Activated CD8-positive, alpha-beta memory T cell treated with anti-CD3 and anti-CD28 coated beads, Interleukin-2, amount 50 U/mL, for 1 hour (primary cell): ENCODE results near the gene SLC24A3.
"Not testable (repeated sequence)": the region's sequence is repeated elsewhere in the genome, so short reads cannot be mapped to it uniquely, and the experiment has no call there.

Source experiments
- DNase-seq: peaks from one replicate; pipeline ENCODE4 v3.0.0-alpha.2; 2020; ENCODE audit errors: extremely low read depth

The SLC24A3 gene

DNA sequence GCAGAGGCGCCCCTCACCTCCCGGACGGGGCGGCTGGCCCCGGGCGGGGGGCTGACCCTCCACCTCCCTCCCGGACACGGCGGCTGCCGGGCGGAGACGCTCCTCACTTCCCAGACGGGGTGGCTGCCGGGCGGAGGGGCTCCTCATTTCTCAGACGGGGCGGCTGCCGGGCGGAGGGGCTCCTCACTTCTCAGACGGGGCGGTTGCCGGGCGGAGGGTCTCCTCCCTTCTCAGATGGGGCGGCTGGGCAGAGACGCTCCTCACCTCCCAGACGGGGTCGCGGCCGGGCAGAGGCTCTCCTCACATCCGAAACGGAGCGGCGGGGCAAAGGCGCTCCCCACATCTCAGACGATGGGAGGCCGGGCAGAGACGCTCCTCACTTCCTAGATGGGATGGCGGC is 466.1 kb downstream of the SLC24A3 start:
- not testable (repeated sequence) for DNase-seq

DNA sequence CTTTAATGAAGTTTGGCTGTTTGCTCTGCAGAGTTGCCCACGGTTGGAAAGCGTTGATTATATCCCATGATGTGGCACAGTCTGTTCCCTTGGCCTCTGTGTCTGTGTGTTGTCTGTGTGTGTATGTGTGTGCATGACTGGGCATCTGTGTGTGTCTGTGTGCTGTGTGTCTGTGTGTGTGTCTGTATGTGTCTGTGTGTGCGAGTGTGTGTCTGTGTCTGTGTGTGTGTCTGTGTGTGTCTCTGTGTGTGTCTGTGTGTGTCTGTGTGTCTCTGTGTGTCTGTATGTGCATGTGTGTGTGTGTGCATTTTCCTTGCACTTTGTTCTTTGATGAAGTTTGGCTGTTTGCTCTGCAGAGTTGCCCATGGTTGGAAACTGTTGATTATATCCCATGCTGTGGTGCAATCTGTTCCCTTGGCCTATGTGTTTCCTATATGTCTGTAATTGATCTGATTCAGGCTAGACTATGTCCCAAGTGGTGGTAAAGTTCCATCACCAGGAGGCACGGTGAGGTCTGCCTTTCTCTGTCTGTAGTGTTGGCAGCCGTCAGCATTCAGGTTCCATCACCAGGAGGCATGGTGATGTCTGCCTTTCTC is 467.6 kb downstream of the SLC24A3 start:
- DNase-seq, result no peak

DNA sequence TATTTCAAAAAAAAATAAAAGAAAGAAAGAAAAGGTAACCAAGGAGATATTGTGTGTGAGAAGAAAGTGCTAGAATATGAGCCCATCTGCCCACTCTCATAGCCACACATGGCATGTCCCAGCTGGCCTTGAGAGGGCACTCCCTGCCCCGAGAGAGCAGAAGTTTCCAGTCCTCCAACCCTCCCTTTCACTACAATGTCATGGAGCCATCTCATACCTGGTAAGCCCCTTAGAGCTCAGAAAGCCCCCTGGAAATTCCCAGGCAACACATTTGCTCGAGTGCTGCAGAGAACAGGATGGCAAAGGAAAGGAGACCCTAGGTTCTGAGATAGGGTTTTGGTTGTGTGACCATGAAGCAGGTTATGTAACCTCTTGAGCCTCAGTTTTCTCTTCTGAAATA is 469.8 kb downstream of the SLC24A3 start:
- no peak for DNase-seq

DNA sequence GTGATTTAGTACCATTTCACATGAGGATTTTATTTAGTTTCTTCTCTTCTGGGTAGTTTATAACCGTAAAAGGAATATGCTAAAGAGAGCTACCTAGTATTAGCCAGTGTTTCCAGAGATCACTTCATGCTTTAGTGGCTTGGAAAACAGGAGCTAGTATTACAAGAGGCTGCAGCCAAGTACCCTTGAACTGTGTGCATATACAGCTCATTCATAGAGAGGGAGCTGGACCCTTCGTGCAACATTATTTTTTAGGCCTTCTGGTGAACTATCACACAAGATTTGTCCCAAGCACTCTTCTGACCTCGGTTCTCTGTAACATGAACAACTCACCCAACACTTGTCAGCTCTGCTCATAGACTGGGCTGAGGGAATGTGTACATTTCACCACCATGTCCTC is 470.7 kb downstream of the SLC24A3 start:
- DNase-seq, result no peak

DNA sequence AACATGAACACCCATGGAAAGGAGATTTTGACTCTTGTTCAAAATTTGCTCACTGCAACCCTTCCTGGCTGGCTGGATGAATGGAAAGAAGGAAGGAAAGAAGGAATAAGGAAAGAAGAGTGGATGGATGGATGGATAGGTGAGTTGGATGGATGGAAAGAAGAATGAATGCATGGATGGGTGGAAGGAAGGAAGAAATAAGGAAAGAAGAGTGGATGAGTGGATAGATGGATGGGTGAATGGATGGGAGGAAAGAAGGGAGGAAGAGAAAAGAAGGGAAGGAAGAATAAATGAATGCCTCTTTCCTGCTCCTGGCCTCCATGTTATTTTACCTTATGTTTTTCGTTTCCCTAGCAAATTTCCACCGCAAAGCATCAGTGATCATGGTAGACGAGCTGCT is 471.4 kb downstream of the SLC24A3 start:
- DNase-seq, result no peak

- DNase-seq, result no peak
Observed at GRCh38 chr20:19688031-19688806, 475.8 kb downstream of the SLC24A3 start.

DNA sequence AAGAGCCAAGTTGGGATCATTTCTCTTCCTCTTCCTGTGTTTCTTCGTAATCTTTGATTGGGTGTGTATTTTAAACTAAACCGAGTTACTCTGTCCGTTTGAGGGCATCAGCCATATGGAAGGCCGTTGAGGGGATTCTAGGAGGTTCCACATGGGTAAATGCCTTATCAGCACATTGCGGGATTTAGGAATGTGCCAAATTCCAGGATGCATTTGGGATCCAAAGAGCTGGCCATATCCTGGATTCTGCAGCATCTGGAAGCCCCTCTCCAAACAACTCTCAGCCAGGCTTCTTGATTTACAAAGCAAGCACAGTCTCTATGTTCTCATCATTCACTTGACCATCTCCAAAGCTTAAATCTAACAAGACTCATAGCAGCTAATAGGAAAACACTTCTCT is 478.0 kb downstream of the SLC24A3 start:
- DNase-seq, result no peak

GRCh38 chr20:19691125-19691524 is 478.7 kb downstream of the SLC24A3 start:
- DNase-seq, result no peak

DNA sequence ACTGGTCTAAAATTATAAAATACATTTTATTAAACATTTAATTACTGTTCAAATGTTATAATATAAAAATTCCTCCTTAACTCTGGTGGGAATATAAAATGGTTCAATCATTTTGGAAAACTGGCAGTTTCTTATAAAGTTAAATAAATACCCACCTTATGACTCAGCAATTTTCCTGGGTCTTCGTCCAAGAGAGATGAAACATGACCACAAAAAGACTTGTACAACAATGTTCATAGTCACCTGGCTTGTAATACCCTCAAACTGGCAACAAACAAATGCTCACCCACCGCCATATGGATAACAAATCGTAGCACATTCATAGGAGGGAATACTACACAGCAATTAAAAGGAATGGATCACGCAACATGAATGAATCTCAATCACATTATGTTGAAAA is 479.7 kb downstream of the SLC24A3 start:
- DNase-seq, result no peak

GRCh38 chr20:19692685-19693119 is 480.3 kb downstream of the SLC24A3 start:
- no peak for DNase-seq

- no peak for DNase-seq
Observed at GRCh38 chr20:19693508-19693907, 481.1 kb downstream of the SLC24A3 start.

DNA sequence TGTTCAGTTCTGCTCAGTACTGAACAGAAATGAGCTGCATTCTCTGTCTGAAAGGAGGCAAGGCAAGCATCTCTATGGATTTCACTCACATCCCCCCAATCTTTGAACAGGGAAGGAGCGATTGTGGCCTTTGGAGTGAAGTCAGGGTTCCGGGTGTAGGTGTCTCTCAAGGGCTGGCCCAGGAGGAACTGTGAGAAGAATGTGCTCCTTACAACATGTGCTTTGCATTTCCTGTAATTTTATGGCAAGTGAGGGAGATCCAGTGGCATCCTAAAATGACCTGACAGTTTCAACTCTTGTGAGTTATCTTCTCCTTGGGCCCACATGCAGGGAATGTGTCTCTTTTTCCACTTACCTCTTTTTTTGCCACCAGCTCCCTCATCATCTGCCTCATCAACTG is 482.6 kb downstream of the SLC24A3 start:
- DNase-seq, result no peak

DNA sequence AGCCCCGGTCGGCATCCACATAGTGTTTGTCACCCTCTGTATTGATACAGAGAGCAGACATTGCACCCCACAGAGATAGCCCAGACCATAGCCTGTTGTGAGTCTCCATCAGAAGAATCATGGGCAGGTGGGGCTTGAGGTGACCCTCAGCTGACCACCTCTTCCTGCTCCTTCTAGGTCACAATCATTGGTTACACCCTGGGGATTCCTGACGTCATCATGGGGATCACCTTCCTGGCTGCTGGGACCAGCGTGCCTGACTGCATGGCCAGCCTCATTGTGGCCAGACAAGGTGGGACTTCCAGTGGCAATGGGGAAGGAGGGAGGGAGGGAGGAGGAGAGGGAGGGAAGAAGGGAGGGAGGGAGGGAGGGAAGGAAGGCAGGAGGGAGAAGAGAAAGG is 484.2 kb downstream of the SLC24A3 start:
- DNase-seq, result no peak

DNA sequence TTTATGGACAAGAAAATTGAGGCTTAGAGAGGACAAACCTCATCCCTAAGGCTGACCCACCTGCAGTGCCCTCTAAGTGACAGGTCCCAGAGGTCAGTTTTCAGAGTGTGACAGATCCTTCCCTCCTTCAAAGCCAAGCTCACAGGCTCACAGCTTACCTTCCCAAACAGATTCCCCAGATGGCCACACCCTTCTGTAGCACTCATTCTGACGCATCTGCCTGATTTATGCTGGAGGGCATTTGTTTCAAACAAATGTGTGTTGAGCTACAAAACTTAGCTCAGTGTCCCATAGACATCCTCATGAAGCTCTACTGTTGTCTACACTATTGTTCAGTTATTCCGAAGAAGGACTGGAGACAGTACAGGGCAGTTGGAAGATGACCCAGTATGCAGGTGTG is 485.0 kb downstream of the SLC24A3 start:
- DNase-seq, result no peak

- DNase-seq, result no peak
Observed at GRCh38 chr20:19699180-19699971, 486.9 kb downstream of the SLC24A3 start.

DNA sequence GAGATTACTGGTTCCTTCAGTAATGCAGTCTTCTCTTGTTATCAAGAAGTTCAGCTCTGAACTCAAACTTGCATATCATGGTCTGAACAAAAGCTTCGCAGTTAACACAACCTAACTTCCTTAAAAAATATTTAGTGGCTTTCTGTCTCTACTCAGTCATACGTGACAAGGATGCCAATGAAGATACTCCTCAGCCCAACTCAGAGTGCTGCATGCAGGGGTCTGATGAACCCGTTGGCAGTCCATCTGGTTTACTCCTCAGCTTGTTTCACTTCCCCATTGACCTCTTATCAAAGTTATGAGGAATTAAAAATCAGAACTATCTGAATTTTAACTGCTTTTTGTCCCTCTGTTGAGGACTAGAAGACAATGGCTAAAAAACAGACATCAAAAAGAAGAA is 489.0 kb downstream of the SLC24A3 start:
- no peak for DNase-seq

DNA sequence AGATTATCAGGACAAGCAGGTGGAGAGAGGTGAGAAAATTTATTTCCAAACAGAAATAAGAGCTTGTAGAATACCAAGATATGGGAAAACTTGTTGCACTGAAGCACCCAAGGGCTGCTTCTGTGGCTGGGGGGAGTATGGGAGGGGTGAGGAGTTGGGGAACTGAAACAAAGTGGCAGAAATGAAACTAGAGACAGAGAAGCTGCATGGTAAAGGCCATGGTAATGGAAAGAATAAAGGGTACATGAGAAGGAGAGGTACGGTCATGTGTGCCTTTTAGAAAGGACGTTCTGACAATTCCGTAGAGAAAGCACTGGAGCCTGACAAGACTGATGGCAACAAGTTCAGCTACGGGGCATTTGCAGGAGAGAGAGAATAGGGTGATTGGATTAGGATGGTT is 494.0 kb downstream of the SLC24A3 start:
- no peak for DNase-seq

- no peak for DNase-seq
Observed at GRCh38 chr20:19709635-19710335, 497.3 kb downstream of the SLC24A3 start.

DNA sequence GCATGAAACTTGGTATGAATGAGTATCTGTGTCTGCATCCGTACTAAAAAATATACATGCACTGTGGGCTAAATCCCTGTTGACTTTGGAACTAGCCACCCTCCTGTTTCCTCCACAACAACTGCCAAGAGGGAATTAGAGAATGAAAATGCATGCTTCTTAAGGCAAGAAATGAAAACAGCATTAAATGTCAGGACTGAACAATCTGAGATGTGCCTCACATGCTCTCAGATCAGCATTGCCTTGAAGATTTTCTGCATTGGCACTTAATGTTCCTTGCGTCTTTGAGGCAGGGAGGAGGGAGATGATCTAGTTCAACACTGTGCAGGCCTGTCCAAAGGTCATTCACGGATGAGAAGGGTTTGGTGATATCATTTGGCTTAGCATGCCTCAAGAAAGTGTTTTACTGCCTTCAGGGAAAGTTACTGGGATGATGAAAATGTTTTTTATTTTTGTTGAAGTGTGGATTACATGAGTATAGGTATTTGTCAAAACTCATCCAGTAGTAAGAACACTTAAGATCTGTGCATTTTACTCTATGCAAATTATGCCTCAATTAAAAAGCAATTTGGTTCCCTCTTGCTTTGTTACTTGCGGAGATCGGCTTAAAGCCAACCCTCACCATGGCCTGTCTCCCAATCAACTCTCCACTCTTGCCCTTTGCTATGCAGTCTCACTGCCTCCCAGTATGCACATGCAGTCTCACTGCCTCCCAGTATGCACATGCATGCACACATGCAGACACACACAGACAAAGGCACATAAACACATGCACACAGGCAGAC is 498.1 kb downstream of the SLC24A3 start:
- no peak for DNase-seq

DNA sequence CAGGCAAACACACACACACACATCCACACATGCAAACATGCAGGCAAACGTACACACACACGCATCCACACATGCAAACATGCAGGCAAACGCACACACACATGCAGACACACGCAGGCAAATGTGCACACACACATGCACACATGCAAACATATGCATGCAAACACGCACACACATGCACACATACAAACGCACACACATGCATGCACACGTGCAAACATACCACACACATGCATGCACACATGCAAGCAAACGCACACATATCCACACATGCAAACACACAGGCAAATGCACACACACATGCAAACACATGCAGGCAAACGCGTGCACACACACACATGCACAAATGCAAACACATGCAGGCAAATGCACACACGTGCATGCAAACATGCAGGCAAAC is 498.7 kb downstream of the SLC24A3 start:
- no peak for DNase-seq

GRCh38 chr20:19712721-19713260 is 500.3 kb downstream of the SLC24A3 start:
- DNase-seq, result no peak
